GM15510 (cell line): ENCODE measurements around the gene VPS37C.

Source experiments
- POLR2A ChIP-seq: IDR thresholded peaks from 3 replicates; pipeline ENCODE4 v1.6.1; 2011; ENCODE audit warnings: borderline replicate concordance; ENCODE audit not compliant: insufficient read length; ENCODE audit errors: extremely low read depth

VPS37C gene

DNA sequence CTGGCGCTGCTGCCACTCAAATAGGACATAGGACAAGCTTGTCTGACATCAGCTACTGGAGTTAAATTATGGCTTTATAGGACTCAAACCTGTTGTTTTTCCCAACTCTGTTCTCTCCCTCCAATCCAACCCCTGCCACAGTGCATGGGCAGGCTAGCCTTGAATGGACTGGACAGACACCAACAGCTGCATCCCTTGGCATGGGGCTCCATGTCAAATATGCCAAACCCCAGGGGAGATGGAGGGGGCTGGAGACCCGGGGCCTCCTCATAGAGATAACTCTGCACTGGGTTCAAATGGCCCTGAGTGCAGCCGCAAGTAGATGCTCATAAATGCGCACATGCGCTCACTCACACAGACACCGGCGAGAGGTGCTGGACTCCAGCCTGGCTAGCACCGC, 30.0 kb downstream of the VPS37C start:
- no peak for TF ChIP-seq POLR2A

DNA sequence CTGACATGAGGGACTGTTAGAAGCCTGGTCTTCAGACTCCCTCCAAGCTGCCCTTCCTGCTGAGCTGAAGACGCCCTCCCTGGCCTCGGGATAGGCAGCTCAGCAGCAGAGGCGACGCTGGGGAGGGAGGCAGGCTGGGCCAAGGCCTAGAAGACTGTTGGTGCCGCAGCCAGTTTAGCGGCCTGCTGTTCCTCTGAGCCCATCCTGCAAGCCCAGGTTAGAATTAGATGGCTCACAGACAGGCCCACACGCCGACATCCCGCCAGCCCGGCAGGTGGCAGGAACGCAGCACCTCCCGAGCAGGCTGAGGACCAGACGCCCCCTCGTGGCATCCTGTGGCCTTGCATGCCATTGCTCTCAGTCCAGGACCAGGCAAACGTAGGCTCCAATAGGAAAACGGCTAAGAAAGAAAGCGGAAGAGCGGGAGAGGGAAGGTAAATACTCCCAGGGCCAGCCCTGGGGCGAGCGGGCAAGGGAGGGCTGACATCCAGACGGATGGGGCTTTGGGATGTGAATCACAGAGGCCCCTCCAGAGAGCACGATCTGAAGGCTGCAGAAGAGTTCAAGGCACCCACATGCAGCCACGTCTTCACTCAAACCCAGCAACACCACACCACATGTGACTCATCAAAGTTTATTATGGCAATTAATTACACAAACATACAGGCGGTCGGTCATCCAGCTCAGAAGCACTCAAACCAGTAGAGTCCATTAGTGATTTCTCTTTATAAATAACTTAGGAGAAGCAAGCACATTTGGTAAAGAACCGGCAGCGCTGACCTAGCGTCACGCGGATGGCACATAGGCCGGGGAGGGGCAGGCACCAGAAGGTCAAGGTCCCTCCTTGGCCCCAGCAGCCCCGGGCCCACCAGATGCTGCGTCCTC, 31.3 kb downstream of the VPS37C start:
- TF ChIP-seq POLR2A: no peak

DNA sequence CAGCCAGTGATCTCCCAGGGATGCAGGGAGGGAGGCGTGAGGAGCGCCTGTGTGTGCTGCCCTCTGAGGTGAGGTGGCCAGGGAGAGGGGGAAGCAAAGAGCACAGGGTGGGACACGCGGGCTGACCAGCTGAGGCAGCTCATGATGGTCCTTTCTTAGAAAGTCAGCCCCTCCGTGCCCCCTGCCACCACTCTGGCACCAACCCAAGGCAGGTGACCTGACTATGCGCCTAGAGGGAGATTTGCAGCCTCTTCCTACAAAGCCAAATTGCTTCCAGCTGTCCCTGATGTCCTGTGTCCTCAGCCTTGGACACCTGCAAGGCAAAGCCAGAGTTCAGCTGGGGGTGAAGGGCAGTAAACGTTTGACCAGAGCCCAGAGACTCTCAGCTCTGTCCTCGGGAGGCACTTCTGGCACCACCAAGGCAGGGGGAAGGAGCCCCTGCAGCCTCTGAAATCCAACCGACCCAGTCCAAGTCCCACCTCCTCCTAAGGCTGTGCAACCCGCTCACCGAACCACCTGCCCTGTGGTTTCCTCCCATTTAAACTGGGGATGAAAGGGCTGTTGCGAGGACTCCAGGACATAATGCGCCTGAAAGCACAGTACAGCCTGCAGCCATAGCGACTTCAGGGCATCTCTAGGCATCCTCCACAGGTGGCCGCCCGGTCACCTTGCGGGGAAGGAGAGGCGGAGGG, 32.1 kb downstream of the VPS37C start:
- no peak for TF ChIP-seq POLR2A

DNA sequence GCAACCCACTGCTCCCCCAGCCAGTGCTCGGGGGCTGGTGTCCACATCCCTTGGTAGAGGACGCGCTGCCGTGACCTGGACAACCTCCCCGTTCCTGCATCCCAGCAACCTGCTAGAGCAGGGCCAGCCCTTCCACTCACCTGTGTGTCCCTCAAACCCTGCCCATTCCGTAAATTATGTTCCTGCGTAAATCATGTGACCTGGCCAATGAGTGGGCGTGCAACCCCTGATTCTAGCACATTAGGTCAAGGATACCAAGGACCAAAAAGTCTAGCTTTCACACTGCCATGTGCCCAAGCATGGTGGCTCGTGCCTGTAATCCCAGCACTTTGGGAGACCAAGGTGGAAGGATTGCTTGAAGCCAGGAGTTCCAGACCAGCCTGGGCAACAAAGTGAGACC, 33.2 kb downstream of the VPS37C start:
- no peak for TF ChIP-seq POLR2A

DNA sequence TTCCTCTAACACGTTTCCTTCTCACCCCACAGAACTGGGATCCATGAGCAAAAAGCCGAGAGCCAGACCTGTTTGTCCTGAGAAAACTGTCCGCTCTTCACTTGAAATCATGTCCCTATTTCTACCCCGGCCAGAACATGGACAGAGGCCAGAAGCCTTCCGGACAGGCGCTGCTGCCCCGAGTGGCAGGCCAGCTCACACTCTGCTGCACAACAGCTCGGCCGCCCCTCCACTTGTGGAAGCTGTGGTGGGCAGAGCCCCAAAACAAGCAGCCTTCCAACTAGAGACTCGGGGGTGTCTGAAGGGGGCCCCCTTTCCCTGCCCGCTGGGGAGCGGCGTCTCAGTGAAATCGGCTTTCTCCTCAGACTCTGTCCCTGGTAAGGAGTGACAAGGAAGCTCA, 35.0 kb downstream of the VPS37C start:
- no peak for TF ChIP-seq POLR2A

DNA sequence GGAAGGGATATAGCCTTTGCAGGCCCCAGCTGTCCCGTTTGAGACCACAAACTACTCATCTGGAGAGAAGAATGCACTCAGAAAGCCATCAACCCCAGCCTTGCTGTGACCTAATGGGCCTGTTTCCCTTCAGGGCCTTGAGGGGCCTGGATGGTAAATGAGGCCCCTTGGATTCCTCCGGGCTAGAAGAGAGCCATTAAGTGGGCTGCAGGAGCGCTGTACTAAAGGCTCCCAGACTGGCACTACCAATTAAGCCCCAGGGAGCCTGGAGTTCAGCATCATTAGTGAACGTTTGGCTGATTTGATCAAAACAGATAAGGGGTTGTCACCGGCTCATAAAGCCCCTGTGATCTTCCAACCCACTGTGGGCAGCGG, 35.9 kb downstream of the VPS37C start:
- no peak for TF ChIP-seq POLR2A

DNA sequence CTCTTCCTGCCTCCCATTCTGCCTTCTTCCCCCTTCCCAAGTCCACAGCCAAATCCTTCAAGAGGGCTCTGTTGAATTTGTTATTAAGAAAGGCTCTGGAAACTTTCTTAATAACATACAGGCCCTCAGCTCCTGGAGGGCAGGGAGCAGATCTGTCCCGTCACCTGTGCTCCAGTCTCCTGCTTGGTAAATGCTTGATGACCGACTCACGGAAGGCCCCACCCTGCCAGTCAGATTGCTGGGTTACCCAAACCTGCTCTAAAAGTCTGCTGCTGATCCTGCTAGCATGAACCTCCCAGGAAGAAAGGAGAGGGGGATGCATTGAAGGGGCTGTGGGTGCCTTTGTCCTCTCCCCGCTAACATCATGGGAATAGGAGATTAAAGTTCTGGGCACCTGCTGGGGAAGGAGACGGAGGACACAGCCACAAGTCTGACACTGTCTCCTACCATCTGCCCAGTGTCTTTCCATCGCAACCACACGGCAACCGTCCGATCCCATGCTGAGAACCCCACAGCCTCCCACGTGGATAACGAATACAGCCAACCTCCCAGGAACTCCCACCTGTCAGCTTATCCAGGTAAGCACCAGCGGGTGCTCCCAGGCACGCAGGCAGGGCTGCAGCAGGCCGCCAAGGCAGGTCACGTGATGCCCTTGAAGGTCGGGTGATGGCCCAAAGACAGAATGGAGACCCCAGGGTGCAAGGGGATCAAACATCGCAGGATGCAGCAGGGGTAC, 36.5 kb downstream of the VPS37C start:
- TF ChIP-seq POLR2A: no peak

DNA sequence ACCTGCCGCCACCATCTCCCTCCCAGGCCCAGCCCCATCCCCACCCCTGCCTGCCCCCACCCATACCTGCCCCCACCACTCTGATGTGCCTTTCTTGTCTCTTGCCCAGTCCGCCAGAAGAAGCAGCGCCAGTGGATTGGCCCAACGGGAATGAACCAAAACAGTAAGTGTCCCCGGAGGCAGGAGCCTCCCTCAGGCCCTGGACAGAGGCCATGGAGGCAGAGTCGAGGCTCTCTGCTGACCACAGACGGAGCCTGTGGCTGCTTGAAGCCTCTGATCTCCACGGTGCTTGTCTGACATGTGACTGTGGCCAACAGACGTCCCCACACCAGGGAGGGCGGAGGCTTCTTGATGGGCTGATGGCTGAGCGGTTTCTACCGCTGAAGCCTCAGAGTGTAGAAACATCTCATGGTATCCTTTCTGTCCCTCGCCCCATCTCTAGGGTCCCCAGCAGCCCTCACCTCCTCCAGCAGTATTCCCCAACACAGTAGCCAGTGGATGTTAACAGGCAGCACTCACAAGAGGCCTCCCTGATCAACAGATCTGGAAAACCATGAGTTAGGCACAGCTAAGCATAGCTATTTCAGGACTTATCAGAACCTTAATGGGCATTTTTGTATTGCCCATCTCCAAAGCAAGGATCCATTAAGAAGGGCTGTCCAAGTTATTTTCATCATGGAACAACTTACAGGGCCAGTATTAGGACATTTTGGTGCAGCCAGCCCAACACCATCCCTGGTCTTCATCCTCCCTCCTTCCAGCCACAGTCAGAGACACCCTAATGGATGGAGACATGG, 37.3 kb downstream of the VPS37C start:
- no peak for TF ChIP-seq POLR2A

DNA sequence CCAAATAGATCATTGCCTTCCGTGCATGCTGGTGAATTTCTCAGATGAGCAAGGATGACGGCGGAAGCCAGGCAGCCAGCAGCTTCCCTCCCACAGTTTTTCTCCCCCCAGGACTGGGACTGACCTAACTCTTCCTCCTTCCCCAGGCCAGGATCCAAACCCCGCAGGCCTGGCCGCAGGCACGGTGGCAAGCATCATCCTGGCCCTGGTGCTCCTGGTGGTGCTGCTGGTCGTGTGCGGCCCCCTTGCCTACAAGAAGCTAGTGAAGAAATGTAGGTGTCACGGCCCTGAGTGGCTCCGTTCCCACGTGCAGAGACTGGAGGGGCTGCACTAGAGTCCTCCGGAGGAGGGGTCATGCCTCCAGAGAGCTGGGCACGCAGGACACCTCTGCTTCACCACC, 38.5 kb downstream of the VPS37C start:
- TF ChIP-seq POLR2A: no peak

DNA sequence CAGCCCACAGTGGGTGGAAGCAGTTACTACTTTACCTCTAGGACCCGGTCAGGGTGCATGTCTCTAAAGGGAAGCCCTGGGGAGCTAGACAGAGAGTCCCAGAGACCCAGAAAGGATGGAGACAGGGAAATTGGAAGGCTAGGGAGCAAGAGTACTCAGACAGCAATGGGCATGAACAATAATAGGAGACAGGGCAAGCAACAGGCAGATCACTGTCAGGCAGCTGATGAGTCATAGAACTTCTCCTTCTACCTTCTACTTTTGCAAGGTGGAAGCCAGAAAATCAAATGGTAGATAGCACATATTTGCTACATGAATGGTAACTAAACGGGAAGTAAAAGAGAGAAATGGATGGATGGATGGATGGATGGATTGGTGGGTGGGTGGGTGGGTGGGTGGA, 39.3 kb downstream of the VPS37C start:
- no peak for TF ChIP-seq POLR2A

DNA sequence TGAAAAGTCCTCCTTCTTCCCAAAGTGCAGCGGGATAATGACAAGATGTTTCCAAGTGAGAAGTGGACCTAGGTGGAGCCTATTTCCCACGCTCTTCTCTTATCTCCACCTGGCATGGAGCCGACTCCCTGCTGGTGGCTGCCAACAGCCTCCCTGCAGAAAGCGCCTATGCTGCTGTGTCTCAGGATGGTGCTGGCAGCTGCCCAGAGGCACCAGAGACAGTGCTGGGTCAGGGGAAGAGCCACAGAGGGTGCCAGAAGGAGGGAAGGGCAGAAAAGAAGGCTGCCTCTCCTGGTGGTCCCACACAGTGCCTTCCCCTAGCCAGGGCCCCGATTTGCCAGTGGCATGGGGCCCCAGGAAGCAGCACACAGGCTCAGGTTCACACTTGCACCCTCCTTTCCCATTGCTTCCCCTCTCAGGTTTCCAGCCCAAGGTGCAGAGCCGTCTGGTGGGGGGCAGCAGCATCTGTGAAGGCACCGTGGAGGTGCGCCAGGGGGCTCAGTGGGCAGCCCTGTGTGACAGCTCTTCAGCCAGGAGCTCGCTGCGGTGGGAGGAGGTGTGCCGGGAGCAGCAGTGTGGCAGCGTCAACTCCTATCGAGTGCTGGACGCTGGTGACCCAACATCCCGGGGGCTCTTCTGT, 39.9 kb downstream of the VPS37C start:
- no peak for TF ChIP-seq POLR2A

DNA sequence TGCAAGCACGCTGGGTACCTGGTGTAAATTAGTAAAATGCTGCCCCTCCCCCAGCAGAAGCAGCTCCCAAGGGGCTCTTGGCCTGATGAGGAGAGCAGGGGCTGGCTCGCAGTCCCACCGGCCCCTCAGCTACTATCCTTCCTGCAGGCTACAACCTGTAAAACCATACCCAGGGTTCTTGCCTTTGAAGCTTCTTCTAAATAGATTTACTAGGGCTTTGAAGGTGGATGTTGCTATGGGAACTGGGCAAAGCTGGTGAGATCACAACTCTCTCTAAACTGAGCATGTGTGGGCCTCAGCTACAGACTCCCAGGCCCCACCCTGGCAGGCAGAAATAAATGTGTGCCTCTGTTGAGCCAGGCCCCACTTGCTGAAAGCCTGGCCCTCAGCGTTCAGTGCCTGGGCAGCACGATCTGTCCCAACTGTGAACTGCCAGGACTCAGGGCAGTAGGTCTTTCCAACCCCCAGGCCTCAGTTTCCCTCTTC, 40.5 kb downstream of the VPS37C start:
- no peak for TF ChIP-seq POLR2A

DNA sequence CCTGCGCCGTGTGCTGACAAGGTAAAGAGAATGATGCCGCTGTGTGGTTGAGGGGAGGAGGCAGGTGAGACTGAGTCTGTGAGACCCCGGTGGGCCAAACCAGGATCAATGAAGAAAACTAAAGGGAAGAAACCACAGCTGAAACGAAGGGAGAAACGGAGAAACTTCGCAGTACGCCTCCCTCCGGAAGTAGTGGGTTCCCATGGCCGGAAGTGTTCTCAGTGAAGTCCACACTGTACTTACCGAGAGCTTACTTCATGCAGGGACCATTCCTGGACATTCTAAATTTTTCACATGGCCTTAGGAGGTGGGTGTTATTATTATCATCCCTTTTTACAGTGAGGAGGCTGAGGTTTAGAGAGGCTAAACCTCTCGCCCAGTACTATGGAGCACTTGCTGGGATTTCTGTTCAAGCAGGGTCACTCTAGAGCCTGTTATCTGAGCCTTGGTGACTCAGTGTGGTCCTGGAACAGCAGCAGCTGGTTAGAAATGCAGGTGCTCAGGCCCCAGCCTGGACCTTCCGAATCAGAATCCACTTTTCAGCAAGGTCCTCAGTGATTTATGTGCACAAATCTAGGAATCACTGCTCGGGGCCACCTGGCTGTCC, 41.0 kb downstream of the VPS37C start:
- TF ChIP-seq POLR2A: no peak

DNA sequence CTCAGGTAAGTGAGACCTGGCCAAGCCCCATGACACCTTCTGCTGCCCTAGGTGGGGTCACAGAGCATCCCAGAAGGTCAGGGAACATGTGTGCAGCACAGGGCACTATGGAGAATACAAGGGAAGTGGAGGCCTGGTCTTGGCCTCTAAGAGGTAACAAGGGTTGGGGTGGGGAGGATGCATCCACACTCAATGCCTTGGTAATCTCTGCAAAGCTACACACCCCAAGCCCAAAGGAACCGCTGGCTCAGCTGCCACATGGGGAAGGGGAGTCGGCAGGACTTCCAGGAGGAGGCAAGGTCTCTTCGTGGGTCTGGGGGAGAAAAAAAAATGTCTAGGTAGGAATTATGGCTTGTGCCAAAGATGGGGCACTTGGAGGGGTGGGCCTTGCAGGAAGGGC, 41.7 kb downstream of the VPS37C start:
- TF ChIP-seq POLR2A: no peak
